HG02852 (cell line): ENCODE data around the gene NEU3.
"Not testable (repeated sequence)": the region's sequence is repeated elsewhere in the genome, so short reads cannot be mapped to it uniquely, and the experiment has no call there.

ENCODE experiments used
- ATAC-seq: cut with Tn5 transposase; IDR thresholded peaks from one replicate; pipeline ENCODE4 v1.9.1; 2021; ENCODE audit warnings: mild to moderate bottlenecking, moderate library complexity; ENCODE audit not compliant: unreplicated experiment

Gene NEU3

DNA sequence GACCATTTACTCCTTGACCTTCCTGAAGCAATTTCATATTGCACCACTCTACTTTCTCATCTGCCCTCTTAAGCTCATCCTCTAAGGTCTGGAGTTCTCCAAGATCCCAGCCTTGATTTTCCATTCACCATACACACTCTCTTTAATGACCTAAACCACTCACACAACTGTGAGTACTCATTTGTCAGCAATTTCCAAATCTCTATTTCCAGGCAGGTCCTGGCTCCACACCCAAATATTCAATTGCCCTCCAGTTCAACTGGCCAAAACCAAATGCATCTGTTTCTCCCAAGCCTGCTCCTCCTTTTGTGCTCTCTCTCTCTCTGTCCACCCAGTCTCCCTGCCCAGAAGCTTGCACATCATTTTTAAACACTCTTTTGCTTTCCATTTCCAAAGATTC lies 39.6 kb downstream of the NEU3 start:
- ATAC-seq, result no peak

GRCh38 chr11:75028724-75029123 lies 40.0 kb downstream of the NEU3 start:
- ATAC-seq, result no peak

- no peak for ATAC-seq
These were observed 41.3 kb downstream of the NEU3 start for GRCh38 chr11:75029836-75030631.

DNA sequence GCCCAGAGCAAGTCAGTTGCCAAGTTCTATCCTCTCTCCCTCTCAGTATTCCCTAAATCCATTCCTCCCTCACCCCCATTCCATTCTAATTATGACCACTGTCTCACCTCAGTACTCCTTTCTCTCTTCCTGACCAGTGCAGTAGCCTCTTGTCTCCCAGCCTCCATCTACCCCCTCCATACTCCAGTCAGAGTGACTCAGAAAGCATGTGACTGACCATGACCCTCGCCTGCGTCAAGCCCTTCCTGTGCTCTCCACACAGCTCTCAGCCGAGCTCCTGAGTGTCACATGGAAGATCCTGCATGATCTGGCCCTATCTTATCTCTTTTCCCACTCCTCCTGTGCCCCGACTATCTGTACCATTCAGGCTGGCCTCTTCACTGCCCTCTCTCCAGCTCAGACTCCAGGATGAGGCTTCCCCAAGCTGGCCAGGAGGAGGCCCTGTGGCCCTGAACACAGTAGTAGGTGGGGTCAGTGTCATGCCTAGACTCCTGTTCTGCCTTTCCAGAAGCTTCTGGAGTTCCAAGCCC lies 42.6 kb downstream of the NEU3 start:
- no peak for ATAC-seq

GRCh38 chr11:75031771-75032549 lies 43.2 kb downstream of the NEU3 start:
- no peak for ATAC-seq

- ATAC-seq, result no peak
These were observed 43.8 kb downstream of the NEU3 start for GRCh38 chr11:75032550-75032935.

DNA sequence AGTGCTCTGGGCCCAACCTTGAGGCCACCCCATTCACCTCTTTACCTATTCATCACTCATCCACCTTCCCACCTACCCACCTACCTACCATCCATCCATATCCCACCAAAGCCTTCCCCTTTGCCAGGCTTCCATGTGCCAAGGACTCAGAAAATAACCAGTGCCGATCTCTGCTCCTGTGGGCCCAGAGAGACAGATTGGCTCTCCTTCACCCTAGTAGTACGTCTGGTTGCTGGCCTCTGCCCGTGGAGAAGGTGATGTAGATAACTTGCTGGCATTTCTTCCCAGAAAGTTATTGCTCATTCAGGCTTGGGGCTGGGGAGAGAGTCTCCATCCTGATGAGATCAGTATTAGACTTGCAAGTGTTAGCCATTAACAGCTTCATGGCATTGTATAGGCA lies 45.2 kb downstream of the NEU3 start:
- no peak for ATAC-seq

GRCh38 chr11:75035256-75035655 lies 46.5 kb downstream of the NEU3 start:
- no peak for ATAC-seq

DNA sequence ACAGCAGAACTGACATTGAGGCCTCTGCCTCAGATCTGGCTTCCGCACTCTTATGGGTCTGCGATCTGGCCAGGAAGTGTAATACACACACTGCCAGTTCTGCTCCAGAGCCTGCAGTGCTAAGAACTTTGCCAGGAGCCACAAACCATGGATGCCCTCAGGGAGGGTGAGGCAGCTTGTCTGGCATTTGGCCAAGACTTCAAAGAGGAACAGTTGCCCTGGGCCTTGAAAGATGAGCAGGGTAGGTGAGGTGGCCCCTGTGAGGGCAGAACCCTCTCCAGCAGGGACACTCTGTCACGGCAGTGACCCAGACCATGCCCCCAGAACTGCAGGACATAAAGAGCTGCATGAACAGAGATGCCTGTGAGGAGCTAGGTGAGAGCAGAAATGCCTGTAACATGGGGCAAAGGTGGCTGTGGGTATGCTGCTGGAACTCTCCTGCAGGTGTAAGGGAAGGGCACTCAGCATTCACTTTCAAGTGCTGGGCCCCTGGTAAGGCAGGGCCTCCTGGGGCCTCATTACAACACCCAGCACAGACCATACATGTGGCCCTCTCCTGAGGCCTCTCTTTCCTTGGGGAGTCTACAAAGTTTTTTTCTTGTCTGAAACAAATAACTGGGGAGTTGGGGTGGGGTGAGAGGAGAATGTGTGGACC lies 47.3 kb downstream of the NEU3 start:
- no peak for ATAC-seq

- ATAC-seq, result no peak
These were observed 51.5 kb downstream of the NEU3 start for GRCh38 chr11:75040167-75040770.

- ATAC-seq, result no peak
These were observed 52.5 kb downstream of the NEU3 start for GRCh38 chr11:75041263-75041662.

- not testable (repeated sequence) for ATAC-seq
These were observed 53.1 kb downstream of the NEU3 start for GRCh38 chr11:75041821-75042220.

DNA sequence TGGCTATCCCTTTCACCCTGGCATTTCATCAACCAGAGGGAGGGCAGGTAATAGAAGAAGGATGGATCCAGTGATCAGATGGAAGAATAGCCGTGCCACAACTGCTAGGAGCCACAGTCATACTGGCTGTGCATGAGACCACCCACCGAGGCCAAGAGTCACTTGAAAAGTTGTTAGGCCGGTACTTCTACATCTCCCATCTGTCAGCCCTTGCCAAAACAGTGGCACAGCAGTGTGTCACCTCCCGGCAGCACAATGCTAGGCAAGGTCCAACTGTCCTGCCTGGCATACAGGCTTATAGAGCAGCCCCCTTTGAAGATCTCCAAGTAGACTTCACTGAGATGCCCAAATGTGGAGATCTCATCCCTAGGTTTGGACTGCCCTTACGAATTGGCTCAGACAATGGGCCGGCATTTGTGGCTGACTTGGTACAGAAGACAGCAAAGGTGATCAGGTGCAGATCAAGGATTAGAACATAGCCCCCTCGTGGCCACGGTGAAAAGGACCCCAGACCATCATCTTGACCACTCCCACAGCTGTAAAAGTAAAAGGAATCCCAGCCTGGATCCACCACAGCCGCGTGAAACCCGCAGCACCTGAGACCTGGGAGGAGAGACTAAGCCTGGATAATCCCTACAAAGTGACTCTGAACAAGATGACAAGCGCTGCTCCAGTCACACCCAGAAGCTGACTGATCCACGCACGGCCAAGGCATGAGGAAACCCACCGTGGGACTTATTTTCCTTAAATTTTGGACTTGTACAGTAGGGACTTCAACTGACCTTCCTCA lies 55.8 kb downstream of the NEU3 start:
- ATAC-seq, result not testable (repeated sequence)

DNA sequence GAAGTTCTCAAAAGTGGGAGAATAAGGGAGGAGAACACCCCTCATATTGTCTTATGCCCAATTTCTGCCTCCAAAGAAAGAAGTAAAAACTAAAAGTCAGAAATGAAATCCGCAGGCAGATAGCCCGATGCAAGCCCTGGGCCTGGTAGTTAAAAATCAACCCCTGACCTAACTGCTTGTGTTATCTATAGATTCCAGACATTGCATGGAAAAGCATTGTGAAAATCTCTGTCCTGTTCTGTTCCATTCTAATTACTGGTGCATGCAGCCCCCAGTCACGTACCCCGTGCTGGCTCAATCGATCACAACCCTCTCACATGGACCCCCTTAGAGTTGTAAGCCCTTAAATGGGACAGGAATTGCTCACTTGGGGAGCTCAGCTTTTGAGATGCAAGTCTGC lies 57.9 kb downstream of the NEU3 start:
- ATAC-seq, result not testable (repeated sequence)

DNA sequence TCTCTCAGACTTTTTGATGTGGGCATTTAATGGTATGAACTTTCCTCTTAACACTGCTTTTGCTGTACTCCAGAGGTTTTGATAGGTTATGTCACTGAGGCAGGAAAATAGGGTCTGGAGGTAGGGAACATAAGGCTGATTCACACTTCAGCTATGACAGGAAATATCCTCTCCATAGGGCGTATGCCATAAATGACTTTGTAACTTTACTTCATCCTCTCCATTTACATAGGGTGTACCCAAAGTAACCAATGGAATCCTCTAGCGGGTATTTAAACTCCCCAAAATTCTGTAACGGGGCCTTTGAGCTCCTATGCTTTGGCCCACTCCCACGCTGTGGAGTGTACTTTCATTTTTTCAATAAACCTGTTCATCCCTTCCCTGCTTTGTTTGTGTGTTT lies 58.5 kb downstream of the NEU3 start:
- ATAC-seq, result no peak

GRCh38 chr11:75049501-75050266 lies 61.0 kb downstream of the NEU3 start:
- not testable (repeated sequence) for ATAC-seq

GRCh38 chr11:75050516-75050915 lies 61.8 kb downstream of the NEU3 start:
- ATAC-seq, result no peak

GRCh38 chr11:75051043-75051442 lies 62.3 kb downstream of the NEU3 start:
- no peak for ATAC-seq

GRCh38 chr11:75052457-75052856 lies 63.7 kb downstream of the NEU3 start:
- ATAC-seq, result no peak

DNA sequence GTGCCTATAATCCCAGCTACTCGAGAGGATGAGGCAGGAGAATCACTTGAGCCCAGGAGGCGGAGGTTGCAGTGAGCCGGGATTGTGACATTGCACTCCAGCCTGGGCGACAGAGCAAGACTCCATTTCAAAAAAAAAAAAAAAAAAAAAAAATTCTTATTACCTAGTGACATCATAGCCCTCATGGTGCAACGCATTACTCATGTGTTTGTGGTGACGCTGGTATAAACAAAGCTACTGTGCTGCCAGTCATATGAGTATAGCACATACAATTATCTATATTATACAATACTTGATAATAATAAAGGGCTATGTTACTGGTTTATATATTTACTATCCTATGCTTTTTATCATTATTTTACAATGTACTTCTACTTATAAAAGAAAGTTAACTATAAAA lies 66.8 kb downstream of the NEU3 start:
- ATAC-seq, result no peak
